Caco-2 (cell line): ENCODE measurements around the gene PTPN3. TPM values are rescaled to one million over a fixed set of nuclear protein-coding genes. Genes with fewer than 3 reads are reported as not detected.
A peak's percentile ranks its signal among the peaks of the same experiment; 100 is the strongest.

Experiments
- BruUV-seq: library from RNA; stranded (reverse); fragments of 400-500 nt; replicated peaks from 2 replicates; lab custom pipeline; 2021; lab: Mats Ljungman, UMichigan
- CTCF ChIA-PET: fragments of 300-600 bp; sonication (Branson Sonifier 250); formaldehyde crosslinking; loops from one replicate; lab custom pipeline; 2022; ENCODE audit warnings: antibody characterized with exemption; lab: Charles Lee
- POLR2A ChIA-PET: fragments of 300-600 bp; sonication (Branson Sonifier 250); formaldehyde crosslinking; loops from one replicate; lab custom pipeline; 2022; ENCODE audit warnings: antibody characterized with exemption; lab: Charles Lee
- DNase-seq, 2 experiments: peaks; one replicate each; pipeline versions ENCODE4 v3.0.0 to v3.0.0-alpha.2; 2020 to 2022
- H3K27me3 ChIP-seq: replicated peaks from 2 replicates; pipeline ENCODE4 v1.6.0; 2011; ENCODE audit warnings: low read length; ENCODE audit not compliant: control insufficient read depth, insufficient read depth
- H3K36me3 ChIP-seq: 2 replicates; pipeline ENCODE4 v1.5.1; 2011; ENCODE audit warnings: low read length; ENCODE audit not compliant: control insufficient read depth, insufficient read depth
- H3K4me1 ChIP-seq: fragments of 250-450 bp; sonication (Bioruptor Pico); 2 replicates; pipeline ENCODE4 v1.5.1; 2020; ENCODE audit warnings: mild to moderate bottlenecking
- H3K4me3 ChIP-seq: 2 replicates; pipeline ENCODE4 v1.5.1; 2011; ENCODE audit warnings: low read depth, mild to moderate bottlenecking, control low read depth, low read length
- H3K9me3 ChIP-seq: fragments of 250-450 bp; sonication (Bioruptor Pico); 2 replicates; pipeline ENCODE4 v1.5.1; 2020; ENCODE audit warnings: mild to moderate bottlenecking, moderate library complexity
- H3K27ac Mint-ChIP-seq: one replicate; pipeline ENCODE4 v1.8.0; 2022; ENCODE audit warnings: mixed read lengths; ENCODE audit not compliant: unreplicated experiment
- H3K27me3 Mint-ChIP-seq: one replicate; pipeline ENCODE4 v1.8.0; 2022; ENCODE audit warnings: mixed read lengths; ENCODE audit not compliant: insufficient read depth, unreplicated experiment
- H3K36me3 Mint-ChIP-seq: one replicate; pipeline ENCODE4 v1.8.0; 2022; ENCODE audit warnings: mild to moderate bottlenecking, mixed read lengths; ENCODE audit not compliant: insufficient read depth, unreplicated experiment
- H3K4me1 Mint-ChIP-seq: one replicate; pipeline ENCODE4 v1.8.0; 2022; ENCODE audit warnings: low read depth, mixed read lengths; ENCODE audit not compliant: unreplicated experiment
- H3K4me3 Mint-ChIP-seq: one replicate; pipeline ENCODE4 v1.8.0; 2022; ENCODE audit warnings: mild to moderate bottlenecking, moderate library complexity, mixed read lengths; ENCODE audit not compliant: unreplicated experiment
- H3K9me3 Mint-ChIP-seq: one replicate; pipeline ENCODE4 v1.8.0; 2022; ENCODE audit warnings: mixed read lengths; ENCODE audit not compliant: unreplicated experiment
- CTCF ChIP-seq, 2 experiments: fragments of 200-600 bp in 1 of 2; IDR thresholded peaks; 1 replicate in 1 of 2; 2 replicates in 1 of 2; pipeline versions ENCODE4 v1.5.1 to v1.8.0; 2011 to 2022; ENCODE audit warnings: antibody characterized with exemption in 1 of 2, control low read depth in 1 of 2, inconsistent platforms in 1 of 2, low read depth in 1 of 2, low read length in 1 of 2, mild to moderate bottlenecking in 1 of 2, moderate library complexity in 1 of 2; ENCODE audit not compliant: insufficient read depth in 1 of 2, severe bottlenecking in 1 of 2, unreplicated experiment in 1 of 2
- intact Hi-C: fragments of 100-400 bp; cut with micrococcal nuclease; formaldehyde crosslinking; loops from one replicate; pipeline ENCODE4 v1.10.0; 2022; ENCODE audit not compliant: unreplicated experiment
- total RNA-seq: library from RNA; stranded (reverse); gene quantifications from 2 replicates; pipeline ENCODE4 v1.2.3, GENCODE V29; 2022

PTPN3 gene
- total RNA-seq, 1 experiment from 2014 or later: 12.4 TPM

DNA sequence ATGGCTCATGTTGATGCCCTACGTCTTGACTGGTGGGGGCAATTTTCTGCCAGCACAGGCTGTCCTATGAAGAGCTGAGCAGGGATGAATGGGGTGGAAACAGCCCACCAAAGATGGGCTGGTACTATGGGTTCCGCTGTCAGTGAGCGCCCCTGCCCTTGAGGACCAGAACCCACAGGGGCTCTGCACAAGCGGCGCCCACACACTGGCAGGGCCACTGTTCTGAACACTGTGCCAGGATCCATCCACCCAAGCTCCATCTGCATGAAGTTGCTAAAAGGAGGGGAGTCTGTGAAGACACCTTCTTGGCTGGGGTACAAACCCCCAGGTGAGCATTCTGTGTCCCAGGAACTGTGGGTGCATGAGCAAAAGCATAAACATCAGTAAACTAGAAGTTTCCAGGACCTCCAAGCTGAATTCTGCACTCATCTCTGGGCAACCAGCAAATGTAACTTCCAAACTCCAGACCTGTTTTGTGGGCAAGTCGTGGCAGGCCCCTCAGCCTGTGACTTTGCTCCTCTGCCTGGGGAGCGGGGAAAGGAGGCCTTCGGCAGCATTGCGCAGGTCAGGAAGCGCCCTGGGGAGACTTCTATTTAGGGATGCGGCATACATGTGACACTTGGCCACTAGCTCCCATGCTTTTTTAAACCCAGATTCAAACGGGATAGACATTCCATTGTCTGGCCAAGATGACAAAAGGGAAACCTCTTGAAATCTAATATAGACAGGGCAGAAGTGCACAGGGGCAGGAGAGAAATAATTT is 48.9 kb downstream of the PTPN3 start:
- Mint-ChIP-seq H3K4me3 (no peak overlapping the region), H3K27me3 (no peaks in the 10 kb centered on the region), H3K4me1 (peaks cover 16% of the 10 kb centered on the region), H3K9me3 (no peaks in the 10 kb centered on the region), H3K36me3 (peaks cover 7% of the 10 kb centered on the region), H3K27ac (no peak overlapping the region)
- POLR2A ChIA-PET: no interaction called here
- peak in 1 of 2 experiments; percentile 57 for DNase-seq
- intact Hi-C loops: no loop called here
- Histone ChIP-seq H3K4me1 (peaks cover 19% of the 10 kb centered on the region), H3K36me3 (no peaks in the 10 kb centered on the region; the same call in 1 of the 2 replicates), H3K27me3 (no peaks in the 10 kb centered on the region), H3K9me3 (no peaks in the 10 kb centered on the region), H3K4me3 (no peak overlapping the region)
- no peak for TF ChIP-seq CTCF (IDR thresholded peaks at IDR 0.05; ENCODE audit: insufficient read depth in 1 of 2, low read depth in 1 of 2, low read length in 1 of 2, severe bottlenecking in 1 of 2, unreplicated experiment in 1 of 2)
- CTCF ChIA-PET: no interaction called here
- no TSS peak for BruUV-seq

DNA sequence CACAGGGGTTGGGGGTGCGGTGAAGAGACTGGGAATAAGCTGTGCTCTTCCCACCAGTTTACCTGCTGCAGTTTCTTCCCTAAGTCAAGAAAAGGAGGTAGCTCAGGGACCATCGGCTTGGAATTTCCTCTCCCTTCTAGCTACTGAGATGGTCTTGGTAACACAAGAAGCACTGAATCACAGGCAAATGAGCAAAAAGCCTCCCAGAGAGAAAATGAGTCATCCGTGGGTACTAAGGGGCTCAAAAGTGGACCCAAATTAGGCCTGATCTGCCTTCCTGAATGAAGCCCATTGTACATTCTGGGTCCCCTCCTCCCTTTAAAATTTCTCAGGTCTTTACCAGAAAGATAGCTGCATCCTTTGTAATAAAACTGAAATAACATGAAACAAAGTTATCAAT is 49.9 kb downstream of the PTPN3 start:
- CTCF ChIA-PET: no interaction called here
- intact Hi-C loops: no loop called here
- no peak for DNase-seq

More for the DNA sequence above, 49.9 kb downstream of the PTPN3 start:
- Histone ChIP-seq H3K36me3 (no peaks in the 10 kb centered on the region; the same call in 1 of the 2 replicates), H3K9me3 (no peaks in the 10 kb centered on the region), H3K27me3 (no peaks in the 10 kb centered on the region), H3K4me1 (peaks cover 9% of the 10 kb centered on the region), H3K4me3 (no peak overlapping the region)
- Mint-ChIP-seq H3K36me3 (peaks cover 2% of the 10 kb centered on the region), H3K4me3 (no peak overlapping the region), H3K4me1 (peaks cover 6% of the 10 kb centered on the region), H3K27me3 (no peaks in the 10 kb centered on the region), H3K27ac (no peak overlapping the region), H3K9me3 (no peaks in the 10 kb centered on the region)
- BruUV-seq: no TSS peak
- no peak for TF ChIP-seq CTCF (IDR thresholded peaks at IDR 0.05; ENCODE audit: insufficient read depth in 1 of 2, low read depth in 1 of 2, low read length in 1 of 2, severe bottlenecking in 1 of 2, unreplicated experiment in 1 of 2)
- POLR2A ChIA-PET: interaction anchor here (0.6 kb wide), 1 partner anchor 229 kb away, joined by 4 read pairs; no protein-coding TSS in a partner anchor
